Immature natural killer cell (primary cell): Measurements from ENCODE around the gene VAC14. TPM values are rescaled to one million over a fixed set of nuclear protein-coding genes. Genes with fewer than 3 reads are reported as not detected.

Experiments
- DNase-seq, 3 donors: peaks; one replicate each; pipeline ENCODE4 v3.0.0; 2022; ENCODE audit warnings: mixed read lengths in 1 of 3
- H3K27ac Mint-ChIP-seq, 6 donors: one replicate each; pipeline ENCODE4 v1.8.0; 2020; ENCODE audit warnings: mixed read lengths in 6 of 6, mild to moderate bottlenecking in 5 of 6, inconsistent platforms in 4 of 6, moderate library complexity in 3 of 6
- H3K27me3 Mint-ChIP-seq, 3 donors: one replicate each; pipeline ENCODE4 v1.8.0; 2020 to 2021; ENCODE audit warnings: low read depth in 3 of 3, mild to moderate bottlenecking in 3 of 3, mixed read lengths in 3 of 3, moderate library complexity in 3 of 3, inconsistent platforms in 1 of 3
- H3K36me3 Mint-ChIP-seq, 3 donors: one replicate each; pipeline ENCODE4 v1.8.0; 2020; ENCODE audit warnings: mixed read lengths in 3 of 3, inconsistent platforms in 2 of 3, mild to moderate bottlenecking in 2 of 3
- H3K4me1 Mint-ChIP-seq, 2 donors: one replicate each; pipeline ENCODE4 v1.8.0; 2020; ENCODE audit warnings: inconsistent platforms in 2 of 2, mild to moderate bottlenecking in 2 of 2, mixed read lengths in 2 of 2, moderate library complexity in 1 of 2
- H3K4me3 Mint-ChIP-seq, 5 donors: one replicate each; pipeline ENCODE4 v1.8.0; 2020; ENCODE audit warnings: mild to moderate bottlenecking in 5 of 5, mixed read lengths in 5 of 5, inconsistent platforms in 3 of 5, moderate library complexity in 3 of 5
- H3K9me3 Mint-ChIP-seq, 6 donors: one replicate each; pipeline ENCODE4 v1.8.0; 2020; ENCODE audit warnings: mild to moderate bottlenecking in 6 of 6, mixed read lengths in 6 of 6, inconsistent platforms in 4 of 6, moderate library complexity in 3 of 6
- polyA plus RNA-seq, 3 donors: library from polyadenylated mRNA; unstranded; fragments of 300-500 nt; fragmentation: Illumina TruSeq; gene quantifications; one replicate each; pipeline ENCODE4 v1.2.3, GENCODE V29; 2021

The VAC14 gene
- polyA plus RNA-seq, 3 donors from 2014 or later, result 19.1 to 42.2 (median 28.1) TPM

DNA sequence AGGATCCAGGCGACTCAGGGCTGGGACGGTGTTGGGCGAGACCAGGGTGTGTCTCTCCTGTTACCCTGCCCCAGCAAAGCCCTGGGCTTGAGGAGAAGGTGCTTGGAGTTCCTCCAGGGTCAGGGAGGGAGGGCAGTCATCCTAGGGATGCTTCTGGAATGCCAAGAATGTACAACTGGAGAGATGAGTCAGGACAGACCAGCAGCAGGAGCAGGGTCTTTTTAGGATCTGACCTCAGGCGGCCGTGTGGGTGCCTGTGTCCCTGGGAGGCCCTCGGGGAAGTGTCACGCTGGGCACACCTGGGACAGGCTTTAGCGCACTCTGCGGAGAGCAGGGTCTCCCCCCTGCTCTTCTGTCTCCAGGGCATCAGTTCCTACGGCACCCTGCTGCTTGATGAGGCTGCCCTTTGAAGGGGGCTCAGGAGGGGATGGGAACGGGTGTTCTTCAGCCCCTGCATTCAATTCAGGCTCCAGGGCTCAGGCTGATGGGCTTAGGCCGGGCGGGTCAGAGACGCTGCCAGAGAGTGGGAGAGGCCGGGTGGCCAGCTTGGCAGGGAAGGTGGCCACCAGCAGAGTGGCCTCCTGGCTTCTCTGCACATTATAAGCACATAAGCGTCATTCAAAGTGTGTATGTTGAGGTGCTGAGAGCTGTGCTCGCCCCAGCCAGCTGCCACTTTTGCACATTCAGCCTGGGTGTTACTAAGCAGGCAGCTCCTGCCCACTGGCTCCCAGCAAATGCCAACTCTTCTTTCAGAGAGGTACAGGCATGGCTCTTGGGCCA lies 106.7 kb downstream of the VAC14 start:
- Mint-ChIP-seq H3K27me3 (no peaks in the 10 kb centered on the region), H3K36me3 (no peaks in the 10 kb centered on the region), H3K4me3 (no peak overlapping the region), H3K9me3 (no peaks in the 10 kb centered on the region), H3K4me1 (peaks cover 17 to 21% of the 10 kb centered on the region in 2 donors), H3K27ac (no peak overlapping the region)
- DNase-seq, result no peak

DNA sequence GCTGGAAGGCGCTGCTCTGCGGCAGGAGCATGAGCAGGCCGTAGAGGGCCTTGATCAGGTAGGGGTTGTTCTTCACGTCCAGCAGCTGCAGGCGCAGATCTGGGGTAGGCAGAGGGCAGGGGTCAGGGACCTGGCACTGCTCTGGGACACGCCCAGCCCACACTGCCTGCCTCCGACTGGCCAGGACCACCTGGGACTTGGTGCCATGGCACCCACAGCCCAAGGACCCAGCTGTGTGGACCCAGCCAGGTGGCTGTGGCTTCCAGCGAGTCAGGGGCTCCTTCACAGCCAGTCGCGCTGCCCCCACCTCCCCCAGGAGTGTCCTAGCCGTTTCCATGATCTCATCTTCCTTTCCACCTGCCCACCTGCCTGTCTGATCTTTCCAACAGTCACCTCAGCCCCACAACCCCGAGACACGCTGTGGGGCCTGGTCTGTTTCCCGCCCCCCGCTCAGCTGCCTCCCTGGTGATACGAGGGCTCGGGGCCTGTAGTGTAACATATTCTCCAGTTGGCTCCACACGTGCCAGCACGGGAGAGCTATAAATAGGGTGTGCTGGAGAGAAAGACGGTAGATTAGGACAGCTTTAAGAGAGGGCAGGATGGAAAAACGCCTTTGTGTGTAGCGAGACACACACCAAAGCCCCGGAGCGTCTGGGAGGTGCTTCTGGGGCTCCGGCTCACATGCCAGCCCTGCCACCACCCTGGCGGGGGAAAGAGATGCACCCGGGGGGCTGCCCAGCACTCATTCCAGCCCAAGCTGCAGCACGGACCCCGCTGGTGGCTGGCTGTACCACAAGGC lies 107.9 kb downstream of the VAC14 start:
- Mint-ChIP-seq H3K27me3 (peaks cover 0 to 2% (median 0%) of the 10 kb centered on the region in 3 donors), H3K36me3 (no peaks in the 10 kb centered on the region), H3K9me3 (no peaks in the 10 kb centered on the region), H3K4me1 (peaks cover 15 to 17% of the 10 kb centered on the region in 2 donors), H3K4me3 (no peak overlapping the region), H3K27ac (no peak overlapping the region)
- no peak for DNase-seq

DNA sequence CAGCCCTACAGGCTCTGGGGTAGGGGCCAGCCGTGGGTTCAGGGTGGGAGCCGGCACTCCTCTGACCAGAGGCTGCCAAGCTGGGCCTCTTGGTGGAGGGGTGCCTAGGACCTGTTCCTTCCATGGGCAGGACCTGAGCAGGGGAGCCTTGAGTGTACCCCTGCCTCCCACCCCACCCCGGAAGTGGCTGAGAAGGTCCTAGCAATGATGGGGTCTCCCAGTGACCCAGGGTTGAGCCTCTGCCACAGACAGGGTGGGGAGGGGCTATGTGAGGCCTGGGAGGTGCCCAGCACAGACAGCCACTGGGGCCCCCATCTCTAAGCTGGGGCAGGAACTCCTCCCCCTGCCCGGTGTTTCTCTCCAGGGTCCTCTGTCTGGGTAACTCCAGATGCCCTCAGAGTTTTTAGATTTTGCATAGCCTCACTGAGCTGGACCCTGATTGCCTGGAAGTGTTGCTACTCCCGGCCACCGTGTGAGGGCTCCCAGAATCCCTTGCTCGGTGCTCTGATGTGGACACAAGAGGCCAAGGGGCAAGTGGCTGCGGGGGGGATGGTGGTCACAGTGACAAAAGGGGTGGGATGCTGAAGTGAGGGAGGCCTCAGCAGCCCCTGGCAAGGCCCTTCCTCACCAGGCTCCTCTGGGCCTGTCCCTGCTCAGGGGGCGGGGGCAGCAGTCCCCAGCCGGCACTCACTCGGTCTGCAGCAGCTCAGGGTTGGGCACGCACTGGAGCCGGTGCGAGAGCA lies 108.7 kb downstream of the VAC14 start:
- H3K4me3 Mint-ChIP-seq, result no peak overlapping the region
- H3K9me3 Mint-ChIP-seq, result no peaks in the 10 kb centered on the region
- no peak overlapping the region for H3K27ac Mint-ChIP-seq
- peaks cover 0 to 2% (median 1%) of the 10 kb centered on the region in 3 donors for H3K27me3 Mint-ChIP-seq
- H3K4me1 Mint-ChIP-seq, result peaks cover 16 to 17% of the 10 kb centered on the region in 2 donors
- DNase-seq, result no peak
- H3K36me3 Mint-ChIP-seq, result peaks cover 0 to 2% (median 0%) of the 10 kb centered on the region in 3 donors

DNA sequence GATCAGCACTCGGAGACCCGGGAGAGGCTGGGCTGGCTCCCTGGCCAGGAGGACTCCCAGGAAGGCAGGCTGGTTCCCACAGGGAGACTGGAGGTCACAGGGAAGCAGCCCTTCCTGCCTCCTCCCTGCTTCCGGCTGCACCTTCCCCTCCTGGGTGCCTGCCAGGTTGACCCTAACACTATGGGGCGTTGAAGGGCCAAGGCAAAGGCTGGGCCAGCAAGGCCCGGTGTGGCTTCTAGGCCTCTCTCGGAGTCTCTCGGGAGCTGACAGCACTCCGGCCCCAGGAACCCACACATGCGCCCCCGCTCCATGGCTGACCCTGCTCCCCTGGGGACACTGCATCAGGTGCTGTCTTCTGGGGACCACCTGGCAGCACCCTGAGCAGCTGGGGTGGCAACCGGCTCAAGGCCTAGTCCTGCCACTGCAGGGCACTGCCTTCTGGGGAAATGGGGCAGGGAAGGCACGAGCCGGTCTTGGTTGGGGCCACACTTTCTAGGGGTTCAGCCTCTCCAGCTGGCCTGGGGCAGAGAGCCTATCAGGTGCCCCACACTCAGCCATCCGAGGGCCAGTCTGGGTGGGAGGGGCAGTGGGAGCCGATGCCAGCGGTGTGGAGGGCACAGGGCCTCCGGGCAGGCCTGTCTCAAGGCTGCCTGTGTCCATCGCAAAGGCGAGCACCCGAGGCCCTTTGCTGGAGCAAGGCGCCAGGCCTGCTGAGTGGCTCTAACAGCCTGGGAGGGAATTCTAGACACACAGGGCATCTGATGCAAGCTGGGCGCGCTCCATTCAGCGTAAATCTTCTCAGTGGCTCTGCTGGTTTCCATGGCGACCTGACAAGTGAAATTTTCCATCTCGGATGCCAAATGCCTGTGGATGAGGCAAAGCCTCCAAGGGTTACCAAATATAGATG lies 109.5 kb downstream of the VAC14 start:
- Mint-ChIP-seq H3K4me1 (peaks cover 11 to 15% of the 10 kb centered on the region in 2 donors), H3K9me3 (no peaks in the 10 kb centered on the region), H3K27ac (no peak overlapping the region), H3K36me3 (peaks cover 0 to 4% (median 0%) of the 10 kb centered on the region in 3 donors), H3K4me3 (no peak overlapping the region), H3K27me3 (peaks cover 0 to 3% (median 3%) of the 10 kb centered on the region in 3 donors)
- DNase-seq, result no peak

DNA sequence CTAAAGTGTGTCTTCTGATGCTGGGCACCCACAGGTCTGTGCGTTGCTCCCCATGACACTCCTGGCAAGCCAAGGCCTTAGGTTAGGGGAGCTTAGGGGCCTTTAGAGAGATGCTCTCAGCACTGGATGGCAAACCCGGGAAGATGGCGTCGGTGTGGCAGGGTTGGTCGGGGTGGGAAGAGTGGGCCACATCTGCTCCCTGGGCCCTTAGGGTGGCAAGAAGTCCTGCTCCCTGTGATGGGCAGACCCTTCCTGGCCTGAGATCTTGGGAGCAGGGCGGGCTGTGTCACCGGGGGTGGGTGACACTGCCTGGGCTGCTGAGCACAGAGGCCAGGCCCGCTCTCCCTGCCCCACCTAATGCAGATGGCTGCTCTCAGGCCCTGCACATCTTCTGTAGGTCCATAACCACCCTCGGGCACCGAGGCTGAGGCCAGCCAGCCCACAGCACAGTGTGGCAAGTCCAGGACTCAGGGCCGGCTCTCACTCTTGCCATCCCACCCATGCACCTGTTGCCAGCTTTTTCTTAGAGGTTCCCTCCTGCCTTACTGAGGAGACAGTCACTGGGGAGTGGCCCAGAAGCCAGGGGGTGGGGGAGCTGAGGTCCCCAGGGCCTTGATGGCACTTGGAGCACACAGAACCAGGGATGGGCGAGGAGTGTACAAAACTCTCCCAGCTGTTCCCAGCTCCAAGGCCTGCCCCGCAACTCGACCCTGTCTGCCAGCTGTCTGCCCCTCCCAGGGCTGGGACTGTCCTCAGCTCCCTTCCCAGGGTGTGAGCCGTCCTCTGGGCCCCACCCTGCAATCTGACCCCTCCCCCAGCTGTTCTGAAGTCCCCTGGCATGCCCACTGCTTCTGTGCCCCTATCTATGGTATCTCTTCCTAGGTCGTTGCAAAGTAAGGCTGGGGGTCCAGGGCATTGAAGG lies 110.7 kb downstream of the VAC14 start:
- H3K9me3 Mint-ChIP-seq, result no peaks in the 10 kb centered on the region
- no peak for DNase-seq
- no peak overlapping the region for H3K27ac Mint-ChIP-seq
- H3K4me3 Mint-ChIP-seq, result no peak overlapping the region
- peaks cover 0 to 6% (median 3%) of the 10 kb centered on the region in 3 donors for H3K27me3 Mint-ChIP-seq
- peaks cover under 1 to 9% of the 10 kb centered on the region in 2 donors for H3K4me1 Mint-ChIP-seq
- H3K36me3 Mint-ChIP-seq, result peaks cover 0 to 4% (median 0%) of the 10 kb centered on the region in 3 donors

DNA sequence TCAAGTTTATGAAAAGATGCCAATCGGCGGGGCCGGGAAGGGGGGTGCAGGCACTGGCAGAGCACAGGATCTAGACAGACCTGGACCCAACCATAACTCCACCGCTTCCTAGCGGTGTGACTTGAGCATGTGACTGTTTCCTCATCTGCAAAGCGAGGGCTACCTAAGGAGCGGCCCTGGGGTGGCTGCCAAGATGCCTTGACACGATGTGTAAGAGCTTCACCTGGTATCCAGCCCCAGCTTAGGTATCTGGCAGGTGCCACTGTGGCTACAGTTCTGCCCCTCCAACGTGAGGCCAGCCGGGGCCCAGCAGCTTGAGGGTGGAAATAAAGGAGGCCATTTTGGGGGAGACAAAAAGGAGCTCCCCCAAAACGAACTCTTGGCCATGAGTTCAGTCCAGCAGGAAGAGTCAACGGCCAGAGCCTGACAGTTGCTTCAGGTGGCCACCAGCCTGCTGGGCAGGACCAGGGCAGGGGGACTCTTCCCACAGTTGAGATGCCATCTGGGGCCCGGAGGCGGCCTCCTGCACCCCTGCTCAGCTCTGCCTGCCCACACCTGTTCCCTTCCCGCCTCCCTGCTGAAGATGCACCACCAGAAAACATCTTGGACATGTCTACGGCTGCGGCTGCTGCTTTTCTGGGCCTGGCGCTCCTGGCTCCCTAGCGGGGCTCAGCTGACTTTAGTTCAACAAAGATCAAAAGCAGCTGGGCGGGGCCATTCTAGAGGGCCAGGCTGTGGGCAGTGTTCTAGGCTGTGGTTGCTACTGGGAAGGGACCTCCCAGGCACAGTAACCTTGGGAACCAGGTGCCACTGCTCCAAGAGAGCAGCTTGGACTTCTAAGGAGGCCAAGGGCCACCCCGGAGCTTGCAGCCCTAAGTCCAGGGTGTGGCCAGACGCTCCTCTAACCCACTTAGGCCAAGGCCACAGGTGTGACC lies 111.7 kb downstream of the VAC14 start:
- no peaks in the 10 kb centered on the region for H3K9me3 Mint-ChIP-seq
- peaks cover 0 to 6% (median 3%) of the 10 kb centered on the region in 3 donors for H3K27me3 Mint-ChIP-seq
- no peak for DNase-seq
- H3K36me3 Mint-ChIP-seq, result peaks cover 0 to 4% (median 0%) of the 10 kb centered on the region in 3 donors
- peaks cover 0 to 8% of the 10 kb centered on the region in 2 donors for H3K4me1 Mint-ChIP-seq
- no peak overlapping the region for H3K27ac Mint-ChIP-seq
- H3K4me3 Mint-ChIP-seq, result no peak overlapping the region

DNA sequence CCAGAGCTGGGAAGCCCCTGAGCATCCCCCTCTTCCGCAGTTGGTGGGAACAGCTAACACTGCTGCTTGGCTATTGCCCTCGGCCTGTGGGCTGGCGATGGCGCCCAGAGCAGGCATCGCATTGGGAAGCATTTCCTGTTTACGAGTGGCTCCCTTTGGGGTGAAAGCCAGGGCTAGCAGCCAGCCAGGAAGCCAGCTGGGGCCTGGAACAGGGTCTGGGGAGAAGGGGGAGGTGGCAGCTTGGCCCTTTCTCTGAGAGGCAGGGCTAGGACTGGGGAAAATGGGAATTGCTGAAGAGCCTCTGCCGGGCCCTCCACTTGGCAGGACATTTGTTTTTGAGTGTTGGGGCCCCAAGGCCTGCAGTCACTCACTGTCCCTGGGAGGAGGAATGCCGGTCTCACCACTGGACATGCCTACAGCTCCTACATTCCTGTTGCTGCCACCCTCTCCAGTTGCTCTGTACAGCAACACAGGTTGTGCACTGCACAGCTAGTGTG lies 112.7 kb downstream of the VAC14 start:
- Mint-ChIP-seq H3K27ac (no peak overlapping the region), H3K36me3 (peaks cover 0 to 4% (median 0%) of the 10 kb centered on the region in 3 donors), H3K9me3 (no peaks in the 10 kb centered on the region), H3K4me3 (peak overlapping the region in 1 of 5 donors; percentile 23), H3K27me3 (peaks cover 0 to 6% (median 3%) of the 10 kb centered on the region in 3 donors), H3K4me1 (peaks cover 0 to 8% of the 10 kb centered on the region in 2 donors)
- no peak for DNase-seq

DNA sequence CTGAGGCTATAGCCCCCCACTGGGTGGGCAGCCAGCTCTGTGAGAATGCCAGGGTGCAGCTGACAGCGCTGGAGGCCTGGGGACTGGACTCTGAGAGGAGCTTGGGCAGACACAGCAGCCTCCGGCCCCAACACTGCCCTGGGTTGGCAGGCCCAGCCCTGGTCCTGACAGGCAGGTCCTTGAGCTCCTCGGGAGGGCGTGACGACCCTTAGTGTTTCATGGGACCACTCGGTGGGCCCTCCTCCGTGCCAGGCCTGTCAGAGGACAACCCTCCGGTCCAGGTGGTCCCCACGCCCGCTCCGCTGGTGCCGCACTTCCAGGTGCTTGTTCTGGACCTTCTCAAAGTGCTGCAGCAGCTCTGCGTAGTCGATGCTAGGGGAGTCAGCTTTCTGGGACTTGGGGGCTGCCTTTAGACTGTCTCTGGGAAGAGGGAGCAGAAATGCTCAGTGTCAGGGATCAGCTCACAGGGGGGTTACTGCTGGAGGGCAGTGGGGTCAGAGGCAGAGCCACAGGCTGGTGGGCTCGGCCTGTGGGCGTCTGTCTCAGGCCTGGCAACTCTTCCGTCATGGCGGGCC lies 113.2 kb downstream of the VAC14 start:
- Mint-ChIP-seq H3K4me3 (peak overlapping the region in 1 of 5 donors; percentile 56), H3K27me3 (peaks cover 0 to 6% (median 3%) of the 10 kb centered on the region in 3 donors), H3K27ac (no peak overlapping the region), H3K36me3 (peaks cover 0 to 4% (median 0%) of the 10 kb centered on the region in 3 donors), H3K9me3 (no peaks in the 10 kb centered on the region), H3K4me1 (peaks cover 0 to 8% of the 10 kb centered on the region in 2 donors)
- no peak for DNase-seq

DNA sequence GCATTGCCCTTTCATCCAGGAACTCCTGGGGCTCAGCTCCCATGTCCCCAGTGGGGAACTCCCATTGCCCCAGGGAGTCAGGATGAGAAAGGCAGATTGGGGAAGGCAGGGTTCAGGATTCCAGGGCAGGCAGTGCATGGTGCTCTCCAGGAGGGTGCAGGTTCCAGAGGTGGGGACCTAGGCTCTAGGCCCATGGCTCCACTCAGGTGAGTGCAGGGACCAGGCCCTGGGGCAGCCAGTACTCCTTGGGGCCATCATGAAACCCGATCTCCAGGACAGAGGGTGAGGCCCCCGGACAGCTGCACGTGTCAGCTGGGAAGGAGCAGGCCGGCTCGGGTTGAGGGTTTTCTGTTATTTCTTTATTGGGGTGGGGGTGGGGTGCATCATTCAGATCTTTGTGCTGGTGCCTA lies 113.9 kb downstream of the VAC14 start:
- DNase-seq, result no peak
- peaks cover 0 to 4% (median 0%) of the 10 kb centered on the region in 3 donors for H3K36me3 Mint-ChIP-seq
- H3K27me3 Mint-ChIP-seq, result peaks cover 0 to 6% (median 3%) of the 10 kb centered on the region in 3 donors
- no peaks in the 10 kb centered on the region for H3K9me3 Mint-ChIP-seq
- no peak overlapping the region for H3K27ac Mint-ChIP-seq
- peaks cover 0 to 8% of the 10 kb centered on the region in 2 donors for H3K4me1 Mint-ChIP-seq
- peak overlapping the region; percentile 30 to 66 (median 56) for H3K4me3 Mint-ChIP-seq

DNA sequence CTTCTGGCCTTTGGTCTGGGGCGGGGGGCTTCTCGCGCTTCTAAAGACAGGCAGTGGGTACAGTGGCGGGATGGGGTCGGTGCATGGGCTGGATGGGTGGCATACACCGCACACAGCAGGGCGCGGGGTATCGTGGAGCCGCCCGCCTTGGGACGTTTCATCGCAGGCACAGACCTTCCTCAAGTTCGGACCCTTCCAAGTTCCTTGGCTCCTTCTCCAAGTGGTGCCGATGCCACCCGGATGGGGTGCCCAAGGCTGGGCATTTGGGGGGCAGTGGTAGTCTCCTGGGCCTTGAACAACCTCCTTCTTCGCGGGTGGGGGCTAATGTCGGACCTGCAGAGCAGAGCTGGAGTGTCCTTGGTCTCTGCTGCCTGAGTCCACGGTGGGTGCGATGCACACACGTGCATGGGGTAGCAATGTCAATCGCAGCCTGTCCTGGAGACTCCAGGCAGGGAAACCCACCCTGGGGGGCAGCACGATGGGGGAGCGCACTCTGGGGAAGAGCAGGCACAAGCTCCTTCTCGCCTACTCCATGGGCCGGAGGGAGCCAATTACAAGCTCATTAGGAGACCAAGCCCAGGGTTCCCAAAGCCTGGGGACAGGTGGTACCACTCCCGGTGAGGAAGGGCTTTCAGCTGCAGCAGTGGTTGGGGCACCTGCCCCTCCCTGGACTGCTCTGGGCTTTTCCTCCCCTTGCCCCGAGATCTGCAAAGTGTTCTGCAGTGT lies 114.4 kb downstream of the VAC14 start:
- no peak for DNase-seq
- Mint-ChIP-seq H3K4me1 (peaks cover 0 to 8% of the 10 kb centered on the region in 2 donors), H3K36me3 (peaks cover 0 to 4% (median 0%) of the 10 kb centered on the region in 3 donors), H3K27me3 (peaks cover 0 to 6% (median 3%) of the 10 kb centered on the region in 3 donors), H3K4me3 (peak overlapping the region; percentile 35 to 70 (median 63)), H3K27ac (peak overlapping the region in 1 of 6 donors; percentile 55), H3K9me3 (no peaks in the 10 kb centered on the region)
